ENCODE data around the gene ZNF419.
"Not testable (repeated sequence)": the region's sequence is repeated elsewhere in the genome, so short reads cannot be mapped to it uniquely, and the experiment has no call there.

- not testable (repeated sequence) for TF ChIP-seq CTCF, POLR2A (IDR thresholded peaks at IDR 0.05)
Measured at GRCh38 chr19:57499332-57499679, 11.8 kb downstream of the ZNF419 start.
